Measurements from ENCODE around the gene CORIN.

The CORIN gene

GRCh38 chr4:47837908-47838294, at the start of gene CORIN:
CORIN (minus strand) TSS chr4:47838067; CDS start chr4:47837949, 118 bp downstream.
- DNase-seq (ENCODE audit: extremely low spot score, insufficient read length, low read depth) (no peak), FAIRE-seq (no peak)

DNA sequence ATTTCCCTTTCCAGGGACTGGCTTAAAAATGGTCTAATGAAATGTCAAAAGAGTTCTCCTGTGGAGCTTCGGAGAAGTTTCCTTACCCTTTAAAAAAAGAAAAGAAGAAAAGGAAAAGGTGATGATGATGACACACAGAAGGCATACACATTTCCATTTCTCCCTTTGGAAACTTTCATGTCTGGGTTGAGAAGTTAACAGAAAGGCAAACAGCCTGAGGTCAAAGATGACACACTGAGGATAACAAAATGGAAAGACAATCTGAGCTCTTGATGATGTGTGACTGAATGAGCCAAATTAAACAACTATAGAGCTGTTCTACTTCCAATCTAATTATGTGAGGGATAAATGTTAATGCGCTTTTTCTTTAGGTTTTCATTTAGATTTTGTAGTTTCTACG, 44.4 kb upstream of the CORIN start:
- DNase-seq (ENCODE audit: extremely low spot score, insufficient read length, low read depth) (no peak), FAIRE-seq (no peak)

- no peak for FAIRE-seq
- DNase-seq (ENCODE audit: extremely low spot score, insufficient read length, low read depth): no peak
These were observed 41.6 kb upstream of the CORIN start for GRCh38 chr4:47879458-47879857.

GRCh38 chr4:47876784-47877546, 39.1 kb upstream of the CORIN start:
- DNase-seq (ENCODE audit: extremely low spot score, insufficient read length, low read depth) (no peak), FAIRE-seq (no peak)

- DNase-seq (ENCODE audit: extremely low spot score, insufficient read length, low read depth) (no peak), FAIRE-seq (no peak)
These were observed 38.4 kb upstream of the CORIN start for GRCh38 chr4:47876310-47876709.

- DNase-seq (ENCODE audit: extremely low spot score, insufficient read length, low read depth) (no peak), FAIRE-seq (no peak)
These were observed 36.1 kb upstream of the CORIN start for GRCh38 chr4:47873877-47874541.

DNA sequence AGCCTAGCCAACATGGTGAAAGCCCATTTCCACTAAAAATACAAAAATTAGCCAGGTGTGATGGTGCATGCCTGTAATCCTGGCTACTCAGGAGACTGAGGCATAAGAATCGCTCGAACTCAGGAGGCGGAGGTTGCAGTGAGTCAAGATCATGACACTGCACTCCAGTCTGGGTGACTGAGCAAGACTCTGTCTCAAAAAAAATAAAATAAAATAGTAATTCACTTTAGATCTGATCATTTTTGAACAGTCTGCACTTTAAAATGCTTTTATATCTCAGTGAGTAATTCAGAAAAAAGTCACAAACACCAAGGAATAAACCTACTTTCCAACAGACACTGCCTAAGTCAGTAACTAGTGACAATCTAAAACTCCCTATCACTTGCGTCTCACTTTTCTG, 25.6 kb upstream of the CORIN start:
- no peak for FAIRE-seq
- DNase-seq (ENCODE audit: extremely low spot score, insufficient read length, low read depth): no peak

DNA sequence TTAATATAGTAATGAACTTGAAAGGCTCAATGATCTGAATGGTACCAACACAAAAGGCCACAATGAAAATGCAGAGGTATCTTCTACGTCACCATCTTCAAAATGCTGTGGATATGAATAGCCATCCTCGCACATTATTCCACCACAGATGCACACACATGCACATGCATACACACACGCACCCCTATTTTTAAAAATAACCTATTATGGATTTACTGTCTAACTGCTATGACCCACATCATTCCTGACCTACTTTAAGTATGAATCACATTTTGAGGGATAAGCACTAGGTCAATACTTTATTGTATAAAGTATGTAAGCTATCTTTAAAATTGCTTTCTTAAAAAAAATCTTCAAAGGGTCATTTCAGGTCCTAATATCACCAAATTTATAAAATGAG, 24.4 kb upstream of the CORIN start:
- FAIRE-seq (no peak), DNase-seq (ENCODE audit: extremely low spot score, insufficient read length, low read depth) (no peak)

DNA sequence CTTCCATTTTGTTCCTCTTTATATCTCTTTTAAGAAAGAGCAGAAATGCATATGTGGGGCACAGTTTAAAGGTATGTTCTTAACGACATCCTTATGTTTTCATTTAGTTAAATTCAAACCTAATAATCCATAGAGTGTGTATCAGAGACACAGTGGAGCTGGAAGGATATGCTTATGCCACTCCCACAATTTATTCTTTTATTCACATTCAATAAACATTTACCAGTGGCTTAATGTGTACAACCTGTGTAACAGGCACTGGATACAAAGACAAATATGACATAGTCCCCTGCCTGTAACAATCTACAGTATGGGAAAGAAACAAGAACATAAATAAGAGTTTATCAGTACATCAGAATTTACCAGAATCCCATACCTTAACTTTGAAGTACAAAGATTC, 22.4 kb upstream of the CORIN start:
- FAIRE-seq (no peak), DNase-seq (ENCODE audit: extremely low spot score, insufficient read length, low read depth) (no peak)

GRCh38 chr4:47858006-47858405, 20.1 kb upstream of the CORIN start:
- no peak for DNase-seq (ENCODE audit: extremely low spot score, insufficient read length, low read depth)
- FAIRE-seq: no peak

GRCh38 chr4:47856713-47857112, 18.8 kb upstream of the CORIN start:
- DNase-seq (ENCODE audit: extremely low spot score, insufficient read length, low read depth): no peak
- FAIRE-seq: no peak

DNA sequence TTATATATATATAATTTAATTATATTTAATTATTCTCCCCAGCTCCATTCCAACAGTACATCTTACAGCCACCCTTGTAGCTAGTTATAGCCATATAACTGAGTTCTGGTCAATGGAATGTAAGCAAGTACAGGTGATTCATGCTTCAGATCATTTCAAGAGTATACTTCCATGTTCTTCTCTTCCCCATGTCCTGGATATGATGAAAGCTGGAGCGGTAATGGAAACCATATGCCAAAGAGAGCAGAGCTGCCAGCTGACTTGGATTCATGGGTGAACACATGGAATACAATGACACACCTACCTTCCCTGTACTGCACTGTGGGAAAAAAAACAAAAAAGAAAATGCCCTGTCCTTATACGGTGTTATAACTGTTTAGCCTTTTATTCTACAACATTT, 17.5 kb upstream of the CORIN start:
- DNase-seq (ENCODE audit: extremely low spot score, insufficient read length, low read depth) (no peak), FAIRE-seq (no peak)

DNA sequence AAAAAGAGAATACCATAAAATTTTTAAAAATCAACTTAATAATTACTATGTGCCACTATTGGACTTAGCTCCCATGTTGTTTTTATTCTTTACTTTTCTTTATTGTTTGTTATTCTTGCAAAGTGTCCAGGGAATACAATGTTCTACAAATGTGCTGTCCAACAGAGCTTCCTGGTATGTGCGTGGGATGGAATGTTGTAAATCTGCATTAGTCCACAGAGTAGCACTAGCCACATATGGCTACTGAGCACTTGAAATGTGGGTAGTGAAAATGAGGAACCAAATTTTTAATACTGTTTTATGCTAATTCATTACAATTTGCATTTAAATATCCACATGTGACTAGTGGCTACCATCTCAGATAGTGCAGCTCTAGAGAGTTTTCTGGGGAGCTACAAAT, 14.3 kb upstream of the CORIN start:
- DNase-seq (ENCODE audit: extremely low spot score, insufficient read length, low read depth): no peak

GRCh38 chr4:47849466-47849865, 11.6 kb upstream of the CORIN start:
- DNase-seq (ENCODE audit: extremely low spot score, insufficient read length, low read depth) (no peak), FAIRE-seq (no peak)

More for the DNA sequence above, 14.3 kb upstream of the CORIN start:
- FAIRE-seq: no peak

DNA sequence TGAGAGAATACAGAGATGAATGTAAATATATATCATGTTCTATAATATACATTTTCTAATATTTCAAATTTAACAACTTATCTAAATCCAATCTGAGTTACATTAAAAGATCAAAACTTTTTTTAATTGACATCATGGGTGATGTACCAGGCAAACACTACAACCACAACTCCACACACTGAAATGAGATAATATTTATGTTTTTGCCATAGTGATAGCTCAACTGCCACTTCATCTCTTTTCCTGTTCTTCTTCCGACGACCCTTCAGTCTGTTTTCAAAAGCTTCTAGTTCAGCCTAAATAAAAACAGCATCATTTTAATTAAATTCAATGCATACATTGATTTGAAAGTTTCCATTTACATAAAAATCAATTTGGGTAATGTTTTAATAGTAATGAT, 10.2 kb upstream of the CORIN start:
- FAIRE-seq (no peak), DNase-seq (ENCODE audit: extremely low spot score, insufficient read length, low read depth) (no peak)

DNA sequence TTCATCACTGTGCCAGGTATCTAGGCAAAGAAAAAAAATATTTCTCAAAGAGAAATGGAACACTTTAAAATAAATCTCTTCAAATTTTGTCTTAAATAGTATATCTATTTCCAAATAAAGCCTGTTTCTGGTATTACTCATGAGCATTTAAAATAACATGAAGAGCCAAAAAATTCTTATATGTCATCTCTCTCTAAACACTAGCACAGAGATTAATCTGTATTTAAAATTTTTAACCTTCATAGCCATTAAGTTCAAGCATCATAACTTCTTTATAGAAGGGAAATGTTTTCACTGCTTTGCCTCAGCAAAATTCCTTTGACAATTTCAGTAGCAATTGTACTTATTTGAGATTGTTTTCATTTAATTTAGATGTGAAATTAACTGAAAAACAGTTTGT, 5.1 kb upstream of the CORIN start:
- DNase-seq (ENCODE audit: extremely low spot score, insufficient read length, low read depth): no peak
- no peak for FAIRE-seq

DNA sequence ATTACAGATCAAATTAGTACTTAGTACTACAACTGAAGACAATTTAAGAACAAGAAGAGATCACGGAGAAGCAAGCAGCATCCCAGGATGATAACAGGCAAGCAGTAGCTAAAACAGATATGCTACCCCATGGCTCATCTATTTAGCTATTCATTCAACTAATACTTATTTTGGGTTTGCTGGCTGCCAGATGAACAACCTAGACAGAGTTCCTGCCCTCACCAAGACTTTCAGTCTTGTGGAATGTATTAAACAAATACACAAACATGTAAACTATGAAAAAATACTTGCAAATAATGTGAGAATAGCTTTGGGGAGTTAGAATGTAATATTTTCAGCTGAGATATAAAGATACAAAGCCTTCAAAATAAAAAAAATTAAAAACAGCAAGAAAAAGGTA, 2.4 kb upstream of the CORIN start:
- FAIRE-seq (no peak), DNase-seq (ENCODE audit: extremely low spot score, insufficient read length, low read depth) (no peak)

GRCh38 chr4:47839259-47839658, 1.4 kb upstream of the CORIN start:
- FAIRE-seq: peak; percentile 78
- no peak for DNase-seq (ENCODE audit: extremely low spot score, insufficient read length, low read depth)

GRCh38 chr4:47838445-47838844, 578 bp upstream of the CORIN start:
- DNase-seq (ENCODE audit: extremely low spot score, insufficient read length, low read depth) (no peak), FAIRE-seq (no peak)

DNA sequence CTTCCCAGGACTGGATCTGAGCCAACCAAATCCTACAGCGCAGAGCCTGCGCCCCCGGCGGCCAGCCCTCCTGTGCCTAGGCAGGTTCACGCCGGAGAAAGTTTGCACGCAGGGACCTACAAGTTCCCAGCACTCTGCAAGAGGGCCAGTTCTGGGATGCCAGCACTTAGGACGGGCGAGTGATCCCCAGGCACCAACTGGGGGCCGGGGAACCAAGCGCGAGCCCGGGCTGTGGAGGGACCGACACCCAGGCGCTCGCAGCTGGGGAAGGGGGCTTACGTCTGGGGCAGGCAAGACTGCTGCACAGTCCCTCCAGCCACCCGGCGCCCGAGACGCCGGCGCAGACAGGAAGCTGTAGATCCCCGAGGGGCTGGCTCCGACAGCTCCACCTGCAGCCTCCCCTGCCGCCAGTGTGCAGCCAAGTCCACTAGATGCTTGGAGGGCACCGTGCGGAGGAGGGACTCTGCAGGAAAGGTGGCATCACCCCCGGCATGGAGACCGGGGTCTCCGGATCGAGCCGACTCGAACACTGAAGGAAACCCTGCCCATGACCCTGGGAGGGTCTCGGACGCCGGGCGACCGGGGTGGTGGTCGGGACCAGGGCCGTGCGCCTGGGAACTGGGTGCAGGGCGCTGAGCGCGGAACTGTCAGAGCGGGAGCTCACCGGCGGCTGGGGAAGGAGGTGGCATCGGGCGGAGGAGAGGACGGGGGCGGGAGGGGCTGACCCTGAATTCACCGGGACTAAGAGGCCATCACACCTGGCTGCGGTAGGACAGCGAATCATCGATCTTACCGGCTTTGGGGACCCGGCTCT, 566 bp downstream of the CORIN start:
- FAIRE-seq: peak; percentile 71
- DNase-seq (ENCODE audit: extremely low spot score, insufficient read length, low read depth): no peak

GRCh38 chr4:47836641-47837093, 1.2 kb downstream of the CORIN start:
- DNase-seq (ENCODE audit: extremely low spot score, insufficient read length, low read depth): peak; percentile 43
- FAIRE-seq: peak; percentile 80
